ENCODE measurements around the gene STRN3.
"Not testable (repeated sequence)": the region's sequence is repeated elsewhere in the genome, so short reads cannot be mapped to it uniquely, and the experiment has no call there.

STRN3 gene

DNA sequence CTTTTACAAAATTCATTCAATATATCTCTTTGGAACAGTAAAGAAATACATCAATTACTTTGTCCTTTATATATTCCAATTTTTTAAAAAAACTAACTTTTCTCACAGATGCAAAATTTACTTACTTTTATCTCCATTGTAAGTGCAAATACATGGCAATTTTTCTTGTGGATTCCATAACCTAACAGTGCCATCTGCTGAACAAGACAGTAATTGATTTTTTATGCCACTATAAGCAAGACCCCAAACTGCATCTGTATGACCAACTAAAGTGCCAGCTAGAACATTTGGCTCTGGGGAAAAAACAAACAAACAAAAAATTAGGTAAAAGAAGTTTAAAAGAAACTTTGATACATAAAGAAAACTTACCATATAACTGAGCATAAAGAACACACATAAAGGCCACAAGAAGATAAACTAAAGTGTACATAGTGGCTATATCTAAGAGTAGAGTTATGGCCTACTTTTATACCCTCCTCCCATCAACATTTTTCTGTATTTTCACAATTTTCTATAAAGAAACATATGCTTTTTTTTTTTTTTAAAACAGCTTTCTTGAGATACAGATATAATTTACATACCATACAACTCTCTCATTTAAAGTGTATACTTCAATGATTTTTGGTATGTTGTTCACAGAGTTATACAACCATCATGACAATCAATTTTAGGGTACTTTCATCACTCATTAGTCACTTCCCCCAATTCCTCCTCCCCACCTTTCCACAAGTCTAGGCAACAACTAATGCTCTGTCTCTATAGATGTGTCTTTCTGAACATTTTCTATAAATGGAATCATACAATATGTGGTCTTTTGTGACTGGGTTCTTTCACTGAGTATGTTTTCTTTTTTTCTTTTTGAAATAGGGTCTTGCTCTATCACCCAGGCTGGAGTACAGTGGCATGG is 119.2 kb downstream of the STRN3 start:
- no peak for DNase-seq

DNA sequence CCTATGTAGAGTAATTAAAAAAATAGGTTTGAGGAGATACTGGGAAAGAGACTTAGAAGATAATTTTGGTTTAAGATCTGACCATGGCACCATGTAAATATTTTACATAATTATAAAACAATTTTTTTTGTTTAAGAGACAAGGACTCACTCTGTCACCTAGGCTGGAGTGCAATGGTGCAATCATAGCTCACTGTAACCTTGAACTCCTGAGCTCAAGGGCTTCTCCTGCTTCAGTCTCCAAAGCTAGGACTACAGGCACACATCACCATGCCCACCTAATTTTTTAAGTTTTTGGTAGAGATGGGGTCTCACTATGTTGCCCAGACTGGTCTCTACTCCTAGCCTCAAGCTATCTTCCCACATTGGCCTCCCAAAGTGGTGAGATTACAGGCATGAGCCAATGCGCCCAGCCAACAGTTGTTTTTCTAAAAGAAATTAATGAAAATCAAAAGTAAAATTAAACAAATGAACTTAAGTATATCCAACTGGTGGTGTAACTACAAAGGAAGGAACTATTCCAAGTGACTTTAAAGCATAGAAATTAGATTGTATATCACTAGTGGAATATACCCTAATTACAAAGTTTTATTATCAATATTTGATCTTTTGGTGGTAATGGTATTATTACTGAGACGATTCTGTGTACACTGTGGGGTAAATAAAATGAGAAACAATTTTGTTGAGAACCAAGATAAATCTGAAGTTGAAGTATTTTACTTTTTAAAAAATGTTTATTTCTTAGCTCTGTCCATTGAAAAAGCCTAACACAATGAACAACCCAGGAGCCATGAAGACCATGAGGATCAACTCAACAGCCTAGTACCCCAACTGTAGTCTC is 122.7 kb downstream of the STRN3 start:
- no peak for DNase-seq

DNA sequence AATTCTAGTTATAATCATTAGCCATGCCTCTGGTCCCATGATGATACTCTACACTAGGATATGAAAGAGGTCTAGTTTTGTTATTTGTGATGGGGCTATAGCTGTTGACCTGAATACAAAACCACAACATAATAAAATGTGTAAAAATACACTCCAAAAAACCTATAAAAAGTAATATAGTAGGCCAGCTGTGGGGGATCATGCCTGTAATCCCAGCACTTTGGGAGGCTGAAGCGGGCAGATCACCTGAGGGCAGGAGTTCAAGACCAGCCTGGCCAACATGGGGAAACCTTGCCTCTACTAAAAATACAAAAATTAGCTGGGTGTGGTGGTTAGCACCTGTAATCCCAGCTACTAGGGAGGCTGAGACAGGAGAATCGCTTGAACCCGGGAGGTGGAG is 129.1 kb downstream of the STRN3 start:
- not testable (repeated sequence) for DNase-seq

DNA sequence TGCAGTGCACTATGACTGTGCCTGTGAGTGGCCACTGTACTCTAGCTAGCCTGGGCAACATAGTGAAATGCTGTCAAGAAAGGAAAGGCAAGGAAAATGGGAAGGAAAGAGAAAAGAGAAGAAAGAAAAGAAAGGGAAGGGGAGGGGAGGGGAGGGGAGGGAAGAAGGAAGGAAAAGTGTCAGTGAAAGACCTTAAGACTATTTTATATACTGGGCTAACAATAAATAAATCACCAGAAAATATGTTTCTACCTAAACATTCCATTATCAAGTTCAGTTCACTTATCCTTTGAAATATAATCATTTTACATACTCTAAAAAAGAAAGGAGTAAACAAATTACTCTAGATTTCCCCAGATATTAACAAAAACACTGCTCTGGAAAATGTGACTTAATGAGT is 129.7 kb downstream of the STRN3 start:
- no peak for DNase-seq

DNA sequence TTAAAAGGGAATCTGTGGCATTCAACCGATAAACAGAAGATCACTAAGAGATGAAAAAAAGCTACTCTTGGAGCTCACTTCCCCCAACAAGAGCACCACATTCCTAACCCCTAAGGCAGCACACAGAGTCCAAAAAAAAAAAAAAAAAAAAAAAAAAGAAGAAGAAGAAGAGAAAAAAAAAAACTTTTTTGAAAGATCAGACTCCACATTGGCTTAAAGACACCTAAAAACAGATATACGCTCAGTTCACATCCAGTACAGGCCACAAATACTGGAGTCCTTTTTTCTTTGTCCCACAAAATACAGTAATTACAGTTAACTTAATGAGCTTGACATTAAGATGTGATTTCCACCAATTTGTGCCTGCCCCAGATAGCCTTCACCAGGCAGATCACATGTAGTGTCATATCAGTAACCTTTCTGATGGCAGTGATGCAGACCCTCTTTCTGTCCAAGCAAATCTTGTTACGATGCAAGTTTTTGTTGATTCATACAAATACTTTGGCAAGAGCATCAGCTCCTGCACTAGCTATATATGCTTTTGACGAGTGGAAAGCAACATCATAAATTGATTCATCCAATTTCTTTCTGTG is 131.2 kb downstream of the STRN3 start:
- DNase-seq, result no peak

DNA sequence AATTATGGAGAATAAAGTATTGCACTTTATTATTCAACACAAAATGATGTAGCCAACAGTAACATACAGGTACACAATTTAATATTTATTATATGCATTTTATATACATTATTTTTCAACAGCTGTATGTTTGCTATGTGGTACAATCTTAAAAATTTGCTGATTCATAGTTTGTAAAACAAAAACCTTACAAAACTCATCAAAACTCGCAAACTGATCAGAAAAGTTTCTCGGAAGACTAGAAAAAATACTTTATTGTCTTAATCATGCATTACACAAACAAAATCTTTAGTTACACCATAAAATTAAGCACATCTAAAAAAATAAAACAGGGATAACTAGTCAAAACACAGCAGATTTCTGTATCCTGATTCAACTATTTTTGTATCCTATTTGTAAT is 132.4 kb downstream of the STRN3 start:
- no peak for DNase-seq

DNA sequence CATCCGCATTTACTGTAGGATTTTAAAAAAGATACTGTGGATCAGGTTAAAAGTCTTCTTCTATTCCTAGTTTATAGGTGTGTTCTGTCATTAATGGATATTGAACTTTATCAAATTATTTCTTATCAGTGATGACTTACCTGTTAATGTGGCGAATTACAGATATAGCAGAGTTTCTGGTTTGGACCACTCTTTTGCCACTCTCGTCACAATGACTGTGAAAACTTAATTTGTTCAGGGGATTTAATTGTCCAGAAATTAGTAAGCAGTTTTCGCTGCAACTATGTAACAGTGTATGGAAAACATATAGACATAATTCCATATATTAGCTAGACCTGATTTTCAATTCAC is 137.0 kb downstream of the STRN3 start:
- no peak for DNase-seq

DNA sequence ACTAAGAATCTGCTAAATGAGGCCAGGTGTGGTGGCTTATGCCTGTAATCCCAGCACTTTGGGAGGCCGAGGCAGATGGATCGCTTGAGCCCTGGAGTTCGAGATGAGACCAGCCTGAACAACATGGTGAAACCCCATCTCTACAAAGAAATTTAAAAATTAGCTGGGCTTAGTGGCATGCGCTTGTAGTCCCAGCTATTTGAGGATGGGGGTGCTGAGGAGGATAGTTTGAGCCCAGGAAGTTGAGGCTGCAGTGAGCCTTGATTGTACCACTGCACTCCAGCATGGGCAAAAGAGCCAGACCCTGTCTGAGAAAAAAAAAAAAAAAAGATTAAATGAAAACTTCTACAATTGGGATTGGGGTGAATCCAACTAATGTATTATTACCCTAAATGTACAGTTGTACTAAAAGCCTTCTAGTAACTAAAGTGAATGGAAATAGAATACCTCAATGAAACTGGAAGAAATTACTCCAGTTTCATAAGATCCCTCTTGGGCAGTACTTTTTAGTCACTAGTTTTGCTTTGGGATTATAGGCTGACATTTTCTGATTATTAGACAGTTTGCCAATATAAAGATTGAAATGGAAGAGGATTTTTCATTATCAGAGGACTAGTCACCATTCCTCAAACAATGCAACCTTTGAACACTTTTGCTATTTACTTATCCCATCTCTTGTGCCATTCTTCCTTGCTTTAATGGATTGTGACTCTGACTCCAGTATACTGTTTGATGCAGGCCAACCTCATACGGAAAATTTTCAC is 137.5 kb downstream of the STRN3 start:
- DNase-seq, result no peak

DNA sequence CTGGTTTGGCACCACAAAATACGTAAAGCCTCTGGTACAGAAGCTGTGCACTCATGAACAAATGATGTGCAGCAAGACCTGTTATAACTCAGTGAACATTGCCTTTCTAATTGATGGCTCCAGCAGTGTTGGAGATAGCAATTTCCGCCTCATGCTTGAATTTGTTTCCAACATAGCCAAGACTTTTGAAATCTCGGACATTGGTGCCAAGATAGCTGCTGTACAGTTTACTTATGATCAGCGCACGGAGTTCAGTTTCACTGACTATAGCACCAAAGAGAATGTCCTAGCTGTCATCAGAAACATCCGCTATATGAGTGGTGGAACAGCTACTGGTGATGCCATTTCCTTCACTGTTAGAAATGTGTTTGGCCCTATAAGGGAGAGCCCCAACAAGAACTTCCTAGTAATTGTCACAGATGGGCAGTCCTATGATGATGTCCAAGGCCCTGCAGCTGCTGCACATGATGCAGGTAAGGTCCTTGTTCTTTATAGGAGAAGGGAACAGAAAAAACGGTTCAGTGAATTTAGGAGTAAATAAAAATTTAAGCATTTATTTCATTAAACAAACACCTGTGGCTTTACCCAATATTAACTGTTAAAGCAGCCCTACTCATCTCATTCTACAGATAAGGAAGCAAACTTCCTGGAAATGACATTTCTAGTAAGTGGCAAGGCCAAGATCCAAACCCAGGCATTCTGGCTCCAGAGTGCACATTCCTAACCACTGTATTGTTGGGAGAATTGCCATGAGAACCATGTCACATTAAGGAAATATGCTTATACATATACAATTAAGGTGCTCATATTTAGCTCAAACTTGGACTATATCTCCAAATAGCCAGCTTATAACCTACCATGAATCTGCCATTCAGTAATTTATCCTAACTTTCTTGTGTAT is 140.1 kb downstream of the STRN3 start:
- no peak for DNase-seq

DNA sequence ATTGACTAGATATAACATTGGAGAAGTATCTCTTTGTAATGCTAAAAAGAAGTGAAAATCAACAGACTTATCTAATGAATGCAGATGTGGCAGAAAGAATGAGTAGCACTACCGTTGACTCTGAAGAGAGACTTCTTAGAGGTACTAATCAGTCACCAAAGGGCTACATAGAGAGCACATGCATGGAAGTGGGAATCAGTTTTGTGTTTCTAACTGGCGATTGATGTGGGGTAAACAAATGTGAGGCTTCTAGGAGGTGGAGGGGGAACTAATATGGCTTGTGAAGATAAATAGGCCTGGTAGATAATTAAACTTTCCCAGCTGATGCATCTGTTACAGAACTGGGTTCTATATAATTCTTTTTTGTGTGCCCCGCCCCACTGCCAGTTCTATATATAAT is 141.3 kb downstream of the STRN3 start:
- DNase-seq, result no peak

DNA sequence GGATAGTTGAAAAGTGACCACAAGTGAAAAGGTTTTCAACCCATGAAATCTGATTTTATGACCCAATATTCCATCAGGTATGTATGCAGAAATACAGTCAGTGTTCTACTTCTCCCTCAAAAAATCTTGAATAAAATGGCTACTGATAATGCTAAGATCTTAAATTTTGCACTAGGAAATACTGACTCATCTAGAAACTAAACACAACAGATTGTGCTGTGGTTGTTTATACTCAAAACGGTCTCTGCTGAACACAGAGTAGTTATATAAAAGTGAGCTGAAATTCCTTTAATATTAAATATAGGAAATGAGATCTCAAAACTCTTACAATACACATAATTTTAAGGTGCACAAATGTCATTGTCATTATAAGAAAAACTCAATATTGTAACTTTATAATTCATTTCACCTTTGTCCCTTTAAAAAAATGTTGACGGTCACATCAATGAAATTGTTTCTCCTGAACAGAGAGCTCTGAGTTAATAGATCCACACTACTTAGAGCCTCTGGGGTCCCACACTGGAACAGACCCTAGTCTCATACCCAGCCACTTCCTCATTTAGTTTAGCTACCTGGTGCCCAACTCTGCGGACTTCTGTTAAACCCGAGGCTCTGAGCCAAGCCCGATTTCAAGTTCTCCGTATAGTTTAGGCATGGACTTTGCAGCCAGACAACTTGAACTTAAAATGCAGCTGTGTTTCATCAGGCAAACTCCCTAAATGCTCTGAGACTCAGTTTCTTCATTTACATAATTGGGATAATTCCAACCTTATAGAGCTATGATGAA is 142.5 kb downstream of the STRN3 start:
- DNase-seq, result no peak

DNA sequence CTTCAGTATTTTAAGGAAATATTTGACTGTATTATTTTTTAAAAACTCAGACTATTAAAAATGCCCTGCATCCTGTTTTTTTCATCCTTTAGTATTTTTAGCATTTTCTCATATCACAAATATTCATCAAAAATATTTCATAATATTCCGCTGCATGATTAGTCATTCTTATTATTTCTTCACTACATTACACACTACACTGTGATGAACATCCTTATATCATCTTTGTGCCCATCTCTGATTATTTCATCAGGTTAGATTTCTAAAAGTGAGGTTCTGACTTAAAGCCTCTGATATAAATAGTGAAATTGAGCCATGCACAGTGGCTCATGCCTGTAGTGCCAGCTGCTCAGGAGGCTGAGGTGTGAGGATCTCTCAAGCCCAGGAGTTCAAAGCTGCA is 143.7 kb downstream of the STRN3 start:
- no peak for DNase-seq

DNA sequence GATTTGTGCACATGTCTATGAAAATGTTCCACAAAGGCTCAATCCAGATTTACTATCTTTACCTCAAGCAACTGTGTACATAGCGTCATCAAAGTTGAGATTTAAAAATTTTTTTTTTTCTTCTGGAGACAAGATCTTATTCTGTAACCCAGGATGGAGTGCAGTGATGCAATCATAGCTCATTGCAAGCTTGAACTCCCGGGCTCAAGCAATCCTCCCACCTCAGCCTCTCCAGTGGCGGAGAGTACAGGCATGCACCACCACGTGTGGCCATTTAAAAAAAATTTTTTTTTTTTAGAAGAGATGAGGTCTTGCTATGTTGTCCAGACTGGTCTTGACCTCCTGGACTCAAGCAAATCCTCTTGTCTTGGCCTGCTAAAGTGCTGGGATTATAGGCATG is 149.5 kb downstream of the STRN3 start:
- no peak for DNase-seq

DNA sequence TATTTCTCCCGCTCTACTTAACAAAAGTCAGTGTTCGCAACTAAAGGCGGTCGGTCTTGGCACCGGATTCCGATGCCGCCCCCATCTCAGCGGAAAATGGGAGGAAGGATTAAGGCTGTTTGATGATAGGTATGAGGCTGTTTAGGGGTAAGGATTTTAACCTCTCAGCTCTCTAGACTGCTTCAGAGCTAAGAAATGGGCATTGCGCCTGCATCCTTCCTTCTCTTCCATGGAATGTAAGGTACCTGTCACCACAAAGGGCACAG is 150.5 kb downstream of the STRN3 start:
- no peak for DNase-seq

DNA sequence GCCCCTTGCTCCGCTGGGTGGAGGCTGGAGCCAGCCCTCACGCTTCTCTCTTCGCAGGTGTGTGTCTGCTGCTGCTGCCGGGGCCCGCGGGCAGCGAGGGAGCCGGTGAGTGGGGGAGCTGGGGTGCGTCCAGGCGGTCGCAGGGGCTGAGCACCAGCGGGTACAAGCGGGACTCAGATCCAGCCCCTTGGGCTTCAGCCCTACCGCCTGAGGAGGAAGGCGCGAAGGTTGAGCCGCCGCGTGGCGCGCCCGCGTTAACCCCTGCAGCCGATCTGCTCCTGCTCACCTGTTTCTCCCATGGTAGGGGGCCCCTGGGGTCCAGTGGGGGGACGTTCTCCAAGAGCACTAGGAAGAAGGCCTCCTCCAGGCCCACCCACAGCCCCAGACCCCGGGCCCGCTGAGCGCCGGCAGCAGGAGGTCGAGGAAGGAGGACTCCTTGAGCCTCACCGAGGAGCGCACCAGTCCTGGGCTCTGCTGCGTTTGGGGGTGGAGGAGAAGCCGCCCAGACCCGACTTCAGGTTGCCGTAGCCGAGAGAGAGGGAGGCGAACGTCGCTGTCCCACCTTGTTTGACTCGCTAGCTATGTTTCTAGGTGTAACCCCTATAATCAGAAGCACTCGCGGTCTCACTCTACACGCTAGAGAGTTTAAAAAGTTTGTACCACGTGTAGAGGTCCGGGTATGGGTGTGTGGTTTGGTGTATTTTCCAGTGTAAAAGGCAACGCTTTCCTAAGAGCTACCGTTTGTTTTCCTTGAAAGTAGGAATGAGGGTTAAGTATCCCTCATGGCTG is 151.0 kb downstream of the STRN3 start:
- peak; percentile 49 for DNase-seq

DNA sequence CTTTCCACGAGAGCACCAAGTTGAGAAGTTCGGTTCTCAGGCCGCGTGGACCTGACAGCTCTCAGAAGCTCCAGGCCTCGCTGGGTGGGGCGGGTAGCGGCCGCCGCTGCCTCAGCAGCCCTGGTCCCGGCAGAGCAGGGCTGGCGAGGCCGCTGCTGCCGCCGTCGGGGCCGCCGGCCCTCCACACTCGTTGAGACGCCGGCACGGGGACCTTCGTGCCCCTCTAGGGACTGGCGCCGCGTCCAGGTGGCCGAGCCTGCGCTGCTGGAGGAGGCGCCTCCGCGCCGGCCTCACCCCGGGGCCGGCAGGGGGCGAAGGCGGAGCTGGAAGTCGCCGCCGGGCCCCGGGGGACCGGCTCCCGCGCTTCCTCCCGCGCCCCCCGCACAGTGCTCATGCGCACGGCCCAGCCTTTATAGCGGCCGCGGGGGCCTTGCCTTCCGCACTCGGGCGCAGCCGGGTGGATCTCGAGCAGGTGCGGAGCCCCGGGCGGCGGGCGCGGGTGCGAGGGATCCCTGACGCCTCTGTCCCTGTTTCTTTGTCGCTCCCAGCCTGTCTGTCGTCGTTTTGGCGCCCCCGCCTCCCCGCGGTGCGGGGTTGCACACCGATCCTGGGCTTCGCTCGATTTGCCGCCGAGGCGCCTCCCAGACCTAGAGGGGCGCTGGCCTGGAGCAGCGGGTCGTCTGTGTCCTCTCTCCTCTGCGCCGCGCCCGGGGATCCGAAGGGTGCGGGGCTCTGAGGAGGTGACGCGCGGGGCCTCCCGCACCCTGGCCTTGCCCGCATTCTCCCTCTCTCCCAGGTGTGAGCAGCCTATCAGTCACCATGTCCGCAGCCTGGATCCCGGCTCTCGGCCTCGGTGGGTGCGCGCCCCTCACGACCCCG is 151.8 kb downstream of the STRN3 start, which contains the start of gene COCH:
COCH (plus strand) TSS at position 440 of the 879 bp plus-strand sequence; CDS start at position 820, 380 bp downstream.
- peak; percentile 50 for DNase-seq

DNA sequence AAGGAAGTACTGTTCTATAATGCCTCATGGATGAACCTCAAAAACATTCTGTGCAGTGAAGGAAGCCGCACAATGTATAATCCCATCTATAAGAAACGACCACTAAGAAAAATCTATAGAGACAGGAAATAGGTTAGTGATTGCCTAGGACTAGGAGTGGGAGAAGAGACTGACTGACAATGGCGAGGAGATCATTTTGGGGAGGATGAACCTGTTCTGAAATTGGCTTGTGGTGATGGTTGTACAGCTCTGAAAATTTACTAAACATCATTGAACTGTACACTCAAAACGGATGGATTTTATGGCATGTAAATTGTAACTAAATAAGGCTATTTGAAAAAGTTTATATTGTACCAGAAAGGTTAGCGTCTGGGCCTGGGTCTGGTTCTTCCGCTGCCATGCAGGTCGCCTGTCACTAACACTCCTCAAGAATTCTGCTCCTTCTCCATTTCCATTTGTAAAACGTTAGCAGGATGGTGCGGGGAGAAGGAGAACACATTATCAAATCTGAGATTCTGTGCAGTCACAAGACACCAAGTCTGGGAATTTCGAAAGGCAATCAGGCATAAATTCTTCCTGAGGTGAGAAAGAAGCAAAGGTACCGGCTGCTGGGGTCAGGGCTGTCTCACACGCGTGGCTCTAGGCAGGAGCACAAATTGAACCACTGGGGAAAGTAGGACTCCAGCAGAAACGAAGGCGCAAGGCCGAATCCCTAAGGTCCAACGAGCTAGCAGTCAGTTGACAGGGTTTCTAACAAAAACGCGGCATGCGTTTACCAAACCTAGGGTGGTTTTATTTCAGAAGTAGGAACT is 152.7 kb downstream of the STRN3 start:
- DNase-seq, result no peak

DNA sequence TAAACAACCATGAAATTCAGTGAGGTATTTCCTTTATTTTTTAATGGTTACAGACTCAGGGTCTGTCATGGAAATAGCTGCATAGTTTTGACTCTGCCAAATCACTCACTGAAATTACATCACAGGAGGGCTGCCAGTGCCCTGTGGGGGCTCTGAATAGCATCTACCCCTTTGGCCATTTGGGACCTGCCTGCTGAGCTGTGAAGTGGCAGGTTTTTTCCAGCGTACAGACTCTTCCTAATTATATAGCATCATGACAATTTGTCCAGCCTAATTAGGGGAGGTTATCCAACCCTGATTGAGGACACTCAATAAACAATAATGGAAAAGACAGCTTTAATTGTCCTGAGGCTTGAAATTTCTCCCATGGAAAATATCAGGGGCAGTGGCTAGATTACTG is 153.6 kb downstream of the STRN3 start:
- no peak for DNase-seq

All from right forelimb (tissue), 1 donor.